GM10847 (cell line): Measurements from ENCODE around the gene KLHL21.

ENCODE experiments used
- POLR2A ChIP-seq: IDR thresholded peaks from 2 replicates; pipeline ENCODE4 v1.6.1; 2011; ENCODE audit not compliant: insufficient read length; ENCODE audit errors: extremely low read depth

Gene KLHL21

DNA sequence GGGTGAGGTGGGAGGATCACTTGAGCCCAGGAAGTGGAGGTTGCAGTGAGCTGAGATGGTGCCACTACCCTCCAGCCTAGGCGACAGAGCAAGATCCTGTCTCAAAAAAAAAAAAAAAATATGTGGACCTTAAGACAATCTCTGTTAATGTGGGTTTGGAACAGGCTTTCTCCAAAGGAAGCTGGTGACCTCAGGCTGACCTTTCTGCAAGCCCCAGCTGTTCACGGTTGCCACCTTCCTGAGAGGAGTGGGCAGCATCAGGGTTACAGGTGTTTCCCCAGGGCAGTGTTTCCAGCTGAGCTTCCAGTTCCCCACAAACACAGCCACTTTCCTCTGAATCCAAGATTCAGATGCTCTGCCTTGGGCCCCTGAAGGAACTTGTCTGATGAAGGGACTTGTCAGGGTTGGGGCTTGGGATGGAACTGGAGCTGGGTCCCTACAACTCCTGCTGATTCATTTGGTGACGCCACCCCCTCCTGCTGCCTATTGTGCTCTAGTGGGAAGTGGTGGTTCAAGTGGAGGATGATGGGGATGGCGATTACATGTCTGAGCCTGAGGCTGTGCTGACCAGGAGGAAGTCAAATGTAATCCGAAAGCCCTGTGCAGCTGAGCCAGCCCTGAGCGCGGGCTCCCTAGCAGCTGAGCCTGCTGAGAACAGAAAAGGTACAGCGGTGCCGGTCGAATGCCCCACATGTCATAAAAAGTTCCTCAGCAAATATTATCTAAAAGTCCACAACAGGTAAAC lies 20.9 kb downstream of the KLHL21 start:
- no peak for TF ChIP-seq POLR2A

DNA sequence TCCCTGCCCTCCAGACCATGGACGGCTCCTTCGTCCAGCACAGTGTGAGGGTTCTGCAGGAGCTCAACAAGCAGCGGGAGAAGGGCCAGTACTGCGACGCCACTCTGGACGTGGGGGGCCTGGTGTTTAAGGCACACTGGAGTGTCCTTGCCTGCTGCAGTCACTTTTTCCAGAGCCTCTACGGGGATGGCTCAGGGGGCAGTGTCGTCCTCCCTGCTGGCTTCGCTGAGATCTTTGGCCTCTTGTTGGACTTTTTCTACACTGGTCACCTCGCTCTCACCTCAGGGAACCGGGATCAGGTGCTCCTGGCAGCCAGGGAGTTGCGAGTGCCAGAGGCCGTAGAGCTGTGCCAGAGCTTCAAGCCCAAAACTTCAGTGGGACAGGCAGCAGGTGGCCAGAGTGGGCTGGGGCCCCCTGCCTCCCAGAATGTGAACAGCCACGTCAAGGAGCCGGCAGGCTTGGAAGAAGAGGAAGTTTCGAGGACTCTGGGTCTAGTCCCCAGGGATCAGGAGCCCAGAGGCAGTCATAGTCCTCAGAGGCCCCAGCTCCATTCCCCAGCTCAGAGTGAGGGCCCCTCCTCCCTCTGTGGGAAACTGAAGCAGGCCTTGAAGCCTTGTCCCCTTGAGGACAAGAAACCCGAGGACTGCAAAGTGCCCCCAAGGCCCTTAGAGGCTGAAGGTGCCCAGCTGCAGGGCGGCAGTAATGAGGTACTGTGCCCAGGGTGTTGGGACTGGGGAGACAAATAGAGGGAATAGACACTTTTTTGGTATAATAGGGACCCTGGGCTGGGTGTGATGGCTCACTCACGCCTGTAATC lies 21.9 kb downstream of the KLHL21 start:
- no peak for TF ChIP-seq POLR2A

DNA sequence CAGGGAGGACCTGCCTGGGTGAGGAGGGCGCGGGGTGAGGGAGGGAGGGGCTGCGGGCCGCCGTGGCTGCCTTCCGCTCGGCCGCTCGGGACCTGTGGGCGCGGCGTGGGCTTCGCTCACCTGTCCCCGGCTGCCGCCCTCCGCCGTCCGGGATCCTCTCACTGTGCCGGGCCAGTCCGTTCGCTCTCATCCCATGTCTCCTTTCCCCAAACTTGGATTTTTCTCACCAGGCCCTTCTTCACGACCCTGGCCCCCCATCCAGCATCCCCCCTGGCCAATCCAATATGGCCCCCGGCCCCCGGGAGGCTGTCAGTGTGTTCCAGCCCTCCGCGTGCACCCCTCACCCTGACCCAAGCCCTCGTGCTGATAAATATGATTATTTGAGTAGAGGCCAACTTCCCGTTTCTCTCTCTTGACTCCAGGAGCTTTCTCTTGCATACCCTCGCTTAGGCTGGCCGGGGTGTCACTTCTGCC lies 22.5 kb downstream of the KLHL21 start:
- TF ChIP-seq POLR2A, result no peak

DNA sequence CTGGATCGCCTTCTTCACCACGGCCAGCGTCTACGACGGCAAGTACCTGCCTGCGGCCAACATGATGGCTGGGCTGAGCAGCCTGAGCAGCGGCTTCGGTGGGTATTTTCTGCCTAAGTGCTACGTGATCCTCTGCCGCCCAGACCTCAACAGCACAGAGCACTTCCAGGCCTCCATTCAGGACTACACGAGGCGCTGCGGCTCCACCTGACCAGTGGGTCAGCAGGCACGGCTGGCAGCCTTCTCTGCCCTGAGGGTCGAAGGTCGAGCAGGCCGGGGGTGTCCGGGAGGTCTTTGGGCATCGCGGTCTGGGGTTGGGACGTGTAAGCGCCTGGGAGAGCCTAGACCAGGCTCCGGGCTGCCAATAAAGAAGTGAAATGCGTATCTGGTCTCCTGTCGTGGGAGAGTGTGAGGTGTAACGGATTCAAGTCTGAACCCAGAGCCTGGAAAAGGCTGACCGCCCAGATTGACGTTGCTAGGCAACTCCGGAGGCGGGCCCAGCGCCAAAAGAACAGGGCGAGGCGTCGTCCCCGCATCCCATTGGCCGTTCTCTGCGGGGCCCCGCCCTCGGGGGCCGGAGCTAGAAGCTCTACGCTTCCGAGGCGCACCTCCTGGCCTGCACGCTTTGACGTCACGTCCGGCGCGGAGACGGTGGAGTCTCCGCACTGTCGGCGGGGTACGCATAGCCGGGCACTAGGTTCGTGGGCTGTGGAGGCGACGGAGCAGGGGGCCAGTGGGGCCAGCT lies 23.1 kb downstream of the KLHL21 start, which contains the start of gene ZBTB48:
ZBTB48 (plus strand) TSS at position 621 of the 745 bp plus-strand sequence. CDS start 616 bp downstream, outside the sequence.
- peak; percentile 97 for TF ChIP-seq POLR2A

DNA sequence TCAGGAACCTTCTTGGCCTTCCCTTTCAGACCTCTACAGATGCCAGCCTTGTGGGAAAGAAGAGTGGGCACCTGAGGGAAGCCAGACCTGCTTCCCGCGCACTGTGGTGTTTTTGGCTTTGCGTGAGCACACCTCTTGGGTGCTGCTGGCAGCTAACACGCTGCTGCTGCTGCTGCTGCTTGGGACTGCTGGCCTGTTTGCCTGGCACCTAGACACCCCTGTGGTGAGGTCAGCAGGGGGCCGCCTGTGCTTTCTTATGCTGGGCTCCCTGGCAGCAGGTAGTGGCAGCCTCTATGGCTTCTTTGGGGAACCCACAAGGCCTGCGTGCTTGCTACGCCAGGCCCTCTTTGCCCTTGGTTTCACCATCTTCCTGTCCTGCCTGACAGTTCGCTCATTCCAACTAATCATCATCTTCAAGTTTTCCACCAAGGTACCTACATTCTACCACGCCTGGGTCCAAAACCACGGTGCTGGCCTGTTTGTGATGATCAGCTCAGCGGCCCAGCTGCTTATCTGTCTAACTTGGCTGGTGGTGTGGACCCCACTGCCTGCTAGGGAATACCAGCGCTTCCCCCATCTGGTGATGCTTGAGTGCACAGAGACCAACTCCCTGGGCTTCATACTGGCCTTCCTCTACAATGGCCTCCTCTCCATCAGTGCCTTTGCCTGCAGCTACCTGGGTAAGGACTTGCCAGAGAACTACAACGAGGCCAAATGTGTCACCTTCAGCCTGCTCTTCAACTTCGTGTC lies 23.9 kb downstream of the KLHL21 start:
- TF ChIP-seq POLR2A, result no peak

GRCh38 chr1:6577831-6578525 lies 24.7 kb downstream of the KLHL21 start:
- no peak for TF ChIP-seq POLR2A

- TF ChIP-seq POLR2A, result no peak
Measured at GRCh38 chr1:6574818-6575217, 27.9 kb downstream of the KLHL21 start.

GRCh38 chr1:6574025-6574620 lies 28.5 kb downstream of the KLHL21 start:
- no peak for TF ChIP-seq POLR2A

GRCh38 chr1:6572653-6573383 lies 29.9 kb downstream of the KLHL21 start:
- no peak for TF ChIP-seq POLR2A

GRCh38 chr1:6570987-6571386 lies 31.7 kb downstream of the KLHL21 start:
- no peak for TF ChIP-seq POLR2A

GRCh38 chr1:6570100-6570499 lies 32.6 kb downstream of the KLHL21 start:
- TF ChIP-seq POLR2A, result no peak

GRCh38 chr1:6569033-6569432 lies 33.6 kb downstream of the KLHL21 start:
- no peak for TF ChIP-seq POLR2A

DNA sequence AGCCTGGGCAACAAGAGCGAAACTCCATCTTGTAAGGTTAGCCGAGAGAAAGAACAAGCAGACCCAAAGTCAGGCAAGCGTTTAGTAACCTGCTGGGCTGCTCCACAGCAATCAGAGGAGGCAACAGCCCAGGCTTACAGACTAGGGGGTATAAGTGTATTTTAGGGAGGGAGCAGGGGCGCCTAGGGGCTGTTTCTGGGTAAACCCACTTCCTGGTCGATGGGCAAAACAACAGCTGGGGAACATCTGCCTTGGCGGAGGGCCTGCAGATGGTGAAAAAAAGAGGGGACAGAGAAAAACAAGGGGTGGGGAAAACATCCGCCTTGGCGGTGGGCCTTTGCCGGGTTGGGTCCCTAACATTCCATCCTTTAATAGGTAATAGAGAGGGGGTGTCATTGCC lies 42.4 kb downstream of the KLHL21 start:
- no peak for TF ChIP-seq POLR2A
